ENCODE results near the gene BATF.

GRCh38 chr14:75518625-75519024 is 3.6 kb upstream of the BATF start:
- TF ChIP-seq SIN3A (IDR thresholded peaks at IDR 0.05; ENCODE audit: borderline replicate concordance, low read depth, low read length) (no peak), RFX5 (IDR thresholded peaks at IDR 0.05; ENCODE audit: low read length) (no peak), YY1 (IDR thresholded peaks at IDR 0.05; ENCODE audit: low read depth) (no peak), POLR2AphosphoS5 (IDR thresholded peaks at IDR 0.05; ENCODE audit: low read depth, low read length) (no peak), USF1 (IDR thresholded peaks at IDR 0.05; ENCODE audit: borderline replicate concordance, low read depth) (no peak)
